ENCODE results near the gene LPAR2. TPM values are rescaled to one million over a fixed set of nuclear protein-coding genes. Genes with fewer than 3 reads are reported as not detected.

Gene LPAR2
- polyA plus RNA-seq, 1 donor (not counting 4 experiments of a cell fraction or from before 2014, with no cell fraction given): 7.3 TPM

DNA sequence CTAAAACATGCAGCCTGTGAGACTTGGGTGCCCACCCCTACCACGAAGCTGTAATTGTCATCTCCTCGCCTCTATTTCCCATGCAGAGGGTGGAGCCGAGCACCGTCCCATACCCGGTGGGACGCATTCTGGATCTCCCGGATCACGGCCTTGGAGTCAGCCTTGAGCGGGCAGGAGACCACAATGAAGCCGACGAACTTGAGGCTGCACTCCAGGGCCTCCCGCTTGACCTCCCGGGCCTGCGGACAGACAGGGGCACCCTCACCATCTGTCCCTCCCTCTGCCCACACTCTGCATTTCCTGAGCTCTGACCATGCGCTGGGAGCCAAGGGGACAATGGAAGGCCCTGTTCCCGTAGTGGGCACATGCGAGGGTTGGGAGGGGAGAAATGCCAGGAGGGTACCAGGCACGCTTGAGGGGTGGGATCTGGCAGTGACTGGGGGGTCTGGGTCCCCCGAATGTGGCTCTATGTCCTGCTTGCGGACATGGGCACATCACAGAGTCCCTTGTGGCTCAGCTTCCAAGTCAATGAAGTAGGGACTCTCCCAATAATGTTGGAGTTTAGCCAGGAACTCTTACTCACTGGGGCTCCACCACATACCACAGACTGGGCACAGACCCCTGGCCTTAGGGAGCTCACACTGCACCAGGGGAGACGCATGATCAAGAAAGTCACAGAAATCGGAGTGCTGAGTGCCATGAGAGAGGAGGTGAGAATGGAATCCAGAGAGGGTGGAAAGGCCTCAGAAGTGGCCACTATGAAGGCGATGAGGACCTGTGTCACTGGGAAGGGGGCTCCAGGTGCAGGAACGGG lies 24.7 kb upstream of the LPAR2 start:
- Histone ChIP-seq H3K4me1 (ENCODE audit: control insufficient read depth, extremely low read depth, insufficient read depth, low read length) (no peaks in the 10 kb centered on the region), H3K79me2 (ENCODE audit: control insufficient read depth, insufficient read depth, low read length) (no peaks in the 10 kb centered on the region), H4K20me1 (ENCODE audit: control insufficient read depth, extremely low read depth, insufficient read depth, low read length) (no peaks in the 10 kb centered on the region), H3K9ac (ENCODE audit: control insufficient read depth, extremely low read depth, insufficient read depth, low read length) (no peak overlapping the region), H2AFZ (ENCODE audit: control insufficient read depth, low read length) (no peak overlapping the region), H3K4me3 (ENCODE audit: control insufficient read depth in 2 of 3, extremely low read depth in 1 of 3, insufficient read depth in 2 of 3, low read depth in 1 of 3, low read length in 3 of 3) (no peak overlapping the region), H3K9me3 (ENCODE audit: control insufficient read depth, low read depth, low read length) (no peaks in the 10 kb centered on the region), H3K27ac (ENCODE audit: control insufficient read depth, insufficient read depth, low read length) (no peak overlapping the region), H3K27me3 (ENCODE audit: control insufficient read depth, extremely low read depth, insufficient read depth, low read length) (no peaks in the 10 kb centered on the region), H3K4me2 (ENCODE audit: control insufficient read depth, extremely low read depth, insufficient read depth, low read depth, low read length) (no peak overlapping the region), H3K36me3 (ENCODE audit: control insufficient read depth in 2 of 2, extremely low read depth in 1 of 2, insufficient read depth in 2 of 2, low read length in 2 of 2) (peaks cover 30 to 59% of the 10 kb centered on the region in 2 experiments), H3K9me1 (ENCODE audit: control insufficient read depth, extremely low read depth, insufficient read depth, low read length) (no peaks in the 10 kb centered on the region)
- FAIRE-seq (no peak), DNase-seq (ENCODE audit: low read depth, low spot score) (no peak)
- TF ChIP-seq EZH2 (IDR thresholded peaks at IDR 0.05; ENCODE audit: low read length) (no peak), CTCF (optimal IDR thresholded peaks at IDR 0.05 in 1 of 3, IDR thresholded peaks at IDR 0.05 in 1 of 3, conservative IDR thresholded peaks at IDR 0.05 in 1 of 3; ENCODE audit: extremely low read depth in 1 of 3, insufficient read depth in 2 of 3, low read length in 3 of 3) (no peak)
- dilution Hi-C loops (cut with MboI; ENCODE audit: extremely low pct_ligation_motif_present, low sequenced_read_pairs): no loop called here

DNA sequence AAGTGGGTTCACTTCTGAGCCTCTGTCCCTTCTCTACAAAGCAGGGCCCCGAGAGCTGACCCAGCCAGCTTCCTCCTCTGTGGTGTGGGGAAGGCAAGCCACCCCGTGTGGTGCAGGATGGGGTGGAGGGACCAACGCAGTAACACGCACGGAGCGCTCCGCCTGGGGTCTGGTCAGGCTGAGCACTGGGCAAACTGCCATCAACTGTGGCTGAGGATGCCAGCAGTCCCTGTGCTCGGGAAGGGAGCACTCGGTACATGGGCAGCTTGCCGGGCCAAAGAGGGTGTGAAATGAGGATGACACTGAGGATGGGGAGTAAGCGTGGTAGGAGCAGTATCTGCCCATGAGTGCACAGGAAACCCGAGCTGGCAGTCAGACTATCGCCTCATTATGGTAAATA lies 23.1 kb upstream of the LPAR2 start:
- Histone ChIP-seq H3K4me2 (ENCODE audit: control insufficient read depth, extremely low read depth, insufficient read depth, low read depth, low read length) (no peak overlapping the region), H3K9ac (ENCODE audit: control insufficient read depth, extremely low read depth, insufficient read depth, low read length) (no peak overlapping the region), H3K4me3 (ENCODE audit: control insufficient read depth in 2 of 3, extremely low read depth in 1 of 3, insufficient read depth in 2 of 3, low read depth in 1 of 3, low read length in 3 of 3) (no peak overlapping the region), H3K9me1 (ENCODE audit: control insufficient read depth, extremely low read depth, insufficient read depth, low read length) (no peaks in the 10 kb centered on the region), H3K27ac (ENCODE audit: control insufficient read depth, insufficient read depth, low read length) (no peak overlapping the region), H4K20me1 (ENCODE audit: control insufficient read depth, extremely low read depth, insufficient read depth, low read length) (no peaks in the 10 kb centered on the region), H3K4me1 (ENCODE audit: control insufficient read depth, extremely low read depth, insufficient read depth, low read length) (no peaks in the 10 kb centered on the region), H2AFZ (ENCODE audit: control insufficient read depth, low read length) (no peak overlapping the region), H3K27me3 (ENCODE audit: control insufficient read depth, extremely low read depth, insufficient read depth, low read length) (no peaks in the 10 kb centered on the region), H3K9me3 (ENCODE audit: control insufficient read depth, low read depth, low read length) (no peaks in the 10 kb centered on the region), H3K36me3 (ENCODE audit: control insufficient read depth in 2 of 2, extremely low read depth in 1 of 2, insufficient read depth in 2 of 2, low read length in 2 of 2) (peaks cover 31 to 56% of the 10 kb centered on the region in 2 experiments), H3K79me2 (ENCODE audit: control insufficient read depth, insufficient read depth, low read length) (no peaks in the 10 kb centered on the region)
- no peak for FAIRE-seq
- DNase-seq (ENCODE audit: low read depth, low spot score): no peak
- TF ChIP-seq EZH2 (IDR thresholded peaks at IDR 0.05; ENCODE audit: low read length): no peak
- TF ChIP-seq CTCF (optimal IDR thresholded peaks at IDR 0.05 in 1 of 3, IDR thresholded peaks at IDR 0.05 in 1 of 3, conservative IDR thresholded peaks at IDR 0.05 in 1 of 3; ENCODE audit: extremely low read depth in 1 of 3, insufficient read depth in 2 of 3, low read length in 3 of 3): no peak
- dilution Hi-C loops (cut with MboI; ENCODE audit: extremely low pct_ligation_motif_present, low sequenced_read_pairs): no loop called here

Measured in keratinocyte (primary cell).